PC-3 (cell line): Measurements from ENCODE around the gene CHCHD2. TPM values are rescaled to one million over a fixed set of nuclear protein-coding genes. Genes with fewer than 3 reads are reported as not detected.
"Not testable (repeated sequence)": the region's sequence is repeated elsewhere in the genome, so short reads cannot be mapped to it uniquely, and the experiment has no call there.

Source experiments
- ATAC-seq: fragments of 200-7000 bp; cut with Tn5 transposase; 2 replicates; pipeline ENCODE4 v1.9.1; 2020; ENCODE audit warnings: mild to moderate bottlenecking, moderate library complexity
- BruUV-seq: library from RNA; stranded (reverse); fragments of 400-500 nt; replicated peaks from 2 replicates; lab custom pipeline; 2021; lab: Mats Ljungman, UMichigan
- CTCF ChIA-PET: fragments of 300-600 bp; sonication (Branson Sonifier 250); formaldehyde crosslinking; loops from one replicate; lab custom pipeline; 2022; ENCODE audit warnings: antibody characterized with exemption; lab: Charles Lee
- POLR2A ChIA-PET: fragments of 300-600 bp; sonication (Branson Sonifier 250); formaldehyde crosslinking; loops from one replicate; lab custom pipeline; 2022; ENCODE audit warnings: antibody characterized with exemption; ENCODE audit not compliant: unreplicated experiment; lab: Charles Lee
- DNase-seq: peaks from one replicate; pipeline ENCODE4 v3.0.0-alpha.2; 2015
- H2AFZ ChIP-seq: fragments of 300-600 bp; sonication (generic); 2 replicates; pipeline ENCODE4 v1.6.0; 2016; ENCODE audit warnings: antibody characterized with exemption, low read length
- H3F3A ChIP-seq: fragments of 300-600 bp; sonication (generic); one replicate; pipeline ENCODE4 v1.6.0; 2017; ENCODE audit warnings: antibody characterized with exemption, low read length, control low read depth, mild to moderate bottlenecking; ENCODE audit not compliant: unreplicated experiment
- H3K27ac ChIP-seq: fragments of 300-600 bp; sonication (generic); 2 replicates; pipeline ENCODE4 v1.5.1; 2016; ENCODE audit warnings: mild to moderate bottlenecking, low read length
- H3K27me3 ChIP-seq: fragments of 300-600 bp; sonication (generic); 2 replicates; pipeline ENCODE4 v1.6.1; 2016; ENCODE audit warnings: low read length, mixed read lengths
- H3K36me3 ChIP-seq: fragments of 300-600 bp; sonication (generic); 2 replicates; pipeline ENCODE4 v1.6.1; 2016; ENCODE audit warnings: low read depth, mixed run types, low read length, mixed read lengths
- H3K4me1 ChIP-seq: fragments of 300-600 bp; sonication (generic); 2 replicates; pipeline ENCODE4 v1.5.1; 2016; ENCODE audit warnings: low read length; ENCODE audit not compliant: insufficient read depth
- H3K4me2 ChIP-seq: fragments of 300-600 bp; sonication (generic); 2 replicates; pipeline ENCODE4 v1.6.0; 2016; ENCODE audit warnings: low read length
- H3K4me3 ChIP-seq: fragments of 300-600 bp; sonication (generic); 2 replicates; pipeline ENCODE4 v1.5.1; 2016; ENCODE audit warnings: mild to moderate bottlenecking, low read length, mixed read lengths
- H3K79me2 ChIP-seq: fragments of 300-600 bp; sonication (generic); 2 replicates; pipeline ENCODE4 v1.6.1; 2017; ENCODE audit warnings: low read length, mixed read lengths
- H3K9ac ChIP-seq: fragments of 300-600 bp; sonication (generic); 2 replicates; pipeline ENCODE4 v1.6.0; 2016; ENCODE audit warnings: mild to moderate bottlenecking, low read length
- H3K9me2 ChIP-seq: fragments of 300-600 bp; sonication (generic); replicated peaks from 2 replicates; pipeline ENCODE4 v1.6.1; 2016; ENCODE audit warnings: mixed run types, low read length, mixed read lengths
- H3K9me3 ChIP-seq: fragments of 300-600 bp; sonication (generic); 2 replicates; pipeline ENCODE4 v1.6.1; 2016; ENCODE audit warnings: low read length, mixed read lengths
- H4K20me1 ChIP-seq: fragments of 300-600 bp; sonication (generic); 2 replicates; pipeline ENCODE4 v1.6.1; 2016; ENCODE audit warnings: low read length, mixed read lengths
- EZH2 ChIP-seq: fragments of 300-600 bp; sonication (generic); IDR thresholded peaks from one replicate; pipeline ENCODE4 v1.6.1; 2017; ENCODE audit warnings: antibody characterized with exemption, mild to moderate bottlenecking, low read length; ENCODE audit not compliant: unreplicated experiment
- EZH2phosphoT487 ChIP-seq: fragments of 300-600 bp; sonication (generic); IDR thresholded peaks from 2 replicates; pipeline ENCODE4 v1.6.1; 2018; ENCODE audit warnings: mild to moderate bottlenecking, antibody characterized with exemption, low read length, borderline replicate concordance
- intact Hi-C: fragments of 100-400 bp; cut with micrococcal nuclease; formaldehyde crosslinking; loops from 2 replicates; pipeline ENCODE4 v1.9.0; 2023
- total RNA-seq: library from RNA; depleted of rRNA; stranded (reverse); fragments of >200 nt; gene quantifications from 2 replicates; pipeline ENCODE4 v1.2.3, GENCODE V29; 2014
- TF ChIP-seq, protein P1 (sequence below): fragments of 300-600 bp; sonication (generic); conservative IDR thresholded peaks from 2 replicates; pipeline ENCODE4 v1.5.1; 2017; ENCODE audit warnings: antibody characterized with exemption, low read depth, mild to moderate bottlenecking, low read length

Gene CHCHD2
- total RNA-seq, 1 experiment from 2014 or later, result 578 TPM

DNA sequence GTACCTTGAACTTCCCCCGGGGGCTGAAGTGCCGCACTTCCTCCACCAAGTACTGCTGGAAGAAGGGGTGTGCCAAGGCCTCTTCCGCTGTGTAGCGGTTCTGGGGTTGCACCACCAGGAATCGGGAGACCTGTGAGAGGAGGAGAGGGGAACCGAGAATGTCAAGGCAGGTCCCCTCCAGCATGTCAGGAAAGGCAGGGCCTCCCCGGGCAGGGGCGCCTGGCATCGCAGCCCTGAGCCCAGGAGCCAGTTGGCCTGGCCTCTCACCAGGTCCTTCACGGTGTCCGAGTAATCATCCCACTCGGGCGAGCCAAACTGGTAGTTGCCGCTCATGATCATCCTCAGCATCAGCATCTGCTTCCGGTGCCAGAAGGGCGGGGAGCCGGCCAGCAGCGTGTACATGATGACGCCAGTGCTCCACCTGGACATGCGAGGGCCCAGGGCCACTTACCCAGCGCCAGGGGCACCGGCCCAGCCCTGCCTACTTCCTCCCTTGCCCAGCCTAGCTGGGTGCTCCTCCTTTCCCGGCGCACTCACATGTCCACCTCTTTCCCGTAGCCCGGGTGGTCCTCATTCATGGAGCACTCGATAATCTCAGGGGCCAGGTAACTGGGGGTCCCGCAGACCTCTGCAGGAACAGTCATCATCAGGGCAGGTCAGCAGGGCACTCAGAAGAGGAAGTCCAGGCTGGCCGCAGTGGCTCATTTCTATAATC lies 24.5 kb downstream of the CHCHD2 start:
- Histone ChIP-seq H3K27ac (no peak overlapping the region), H3K27me3 (no peaks in the 10 kb centered on the region), H2AFZ (no peak overlapping the region), H3K36me3 (no peaks in the 10 kb centered on the region; the same call in 1 of the 2 replicates), H3K4me2 (no peak overlapping the region), H3K9me3 (no peaks in the 10 kb centered on the region), H4K20me1 (no peaks in the 10 kb centered on the region), H3K79me2 (no peaks in the 10 kb centered on the region), H3K4me3 (no peak overlapping the region), H3F3A (no peaks in the 10 kb centered on the region), H3K9me2 (no peaks in the 10 kb centered on the region), H3K9ac (no peak overlapping the region), H3K4me1 (peaks cover under 1% of the 10 kb centered on the region; the same call in 1 of the 2 replicates)
- BruUV-seq, result no TSS peak
- ATAC-seq (no peak), DNase-seq (no peak)
- TF ChIP-seq EZH2phosphoT487, result no peak
- TF ChIP-seq, protein P1, sequence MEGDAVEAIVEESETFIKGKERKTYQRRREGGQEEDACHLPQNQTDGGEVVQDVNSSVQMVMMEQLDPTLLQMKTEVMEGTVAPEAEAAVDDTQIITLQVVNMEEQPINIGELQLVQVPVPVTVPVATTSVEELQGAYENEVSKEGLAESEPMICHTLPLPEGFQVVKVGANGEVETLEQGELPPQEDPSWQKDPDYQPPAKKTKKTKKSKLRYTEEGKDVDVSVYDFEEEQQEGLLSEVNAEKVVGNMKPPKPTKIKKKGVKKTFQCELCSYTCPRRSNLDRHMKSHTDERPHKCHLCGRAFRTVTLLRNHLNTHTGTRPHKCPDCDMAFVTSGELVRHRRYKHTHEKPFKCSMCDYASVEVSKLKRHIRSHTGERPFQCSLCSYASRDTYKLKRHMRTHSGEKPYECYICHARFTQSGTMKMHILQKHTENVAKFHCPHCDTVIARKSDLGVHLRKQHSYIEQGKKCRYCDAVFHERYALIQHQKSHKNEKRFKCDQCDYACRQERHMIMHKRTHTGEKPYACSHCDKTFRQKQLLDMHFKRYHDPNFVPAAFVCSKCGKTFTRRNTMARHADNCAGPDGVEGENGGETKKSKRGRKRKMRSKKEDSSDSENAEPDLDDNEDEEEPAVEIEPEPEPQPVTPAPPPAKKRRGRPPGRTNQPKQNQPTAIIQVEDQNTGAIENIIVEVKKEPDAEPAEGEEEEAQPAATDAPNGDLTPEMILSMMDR, result no peak
- no peak for TF ChIP-seq EZH2
- ChIA-PET POLR2A (no interaction called here), CTCF (no interaction called here)
- intact Hi-C loops, result no loop called here

DNA sequence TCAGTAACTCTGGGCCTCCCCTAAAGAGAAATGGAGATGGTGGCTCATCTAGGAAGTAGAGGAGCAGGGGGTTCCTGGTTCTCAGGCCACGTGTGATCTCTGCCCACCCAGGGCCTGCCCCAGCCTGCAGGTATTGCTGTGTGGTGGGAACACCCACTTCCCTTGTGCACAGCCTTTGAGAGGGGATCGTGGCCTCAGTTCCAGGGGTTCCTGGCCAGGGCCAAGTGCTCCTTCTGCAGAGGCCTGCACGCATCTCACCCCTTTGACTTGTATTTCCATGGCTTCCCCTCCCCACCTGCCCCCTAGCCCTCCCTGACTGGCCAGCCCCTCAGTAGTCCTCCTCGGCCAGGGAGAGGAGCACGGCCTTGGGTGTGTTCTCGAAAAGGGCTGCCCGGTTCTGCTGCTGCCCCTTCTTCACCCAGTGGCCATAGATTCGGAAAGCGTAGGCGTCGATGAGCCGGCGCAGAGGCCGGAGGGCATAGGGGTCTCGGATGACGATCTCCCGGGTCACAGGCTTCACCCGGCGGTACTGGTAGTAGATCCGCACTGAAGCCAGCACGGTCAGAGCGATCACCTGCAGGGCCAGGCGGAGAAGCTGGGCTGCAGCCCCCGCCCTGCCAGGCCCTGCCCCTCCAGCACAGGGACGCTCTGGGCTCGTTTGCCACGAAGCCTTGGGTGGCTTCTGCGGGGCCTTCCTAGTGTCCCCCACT lies 25.4 kb downstream of the CHCHD2 start:
- ATAC-seq, H3K9ac ChIP-seq, H2AFZ ChIP-seq, POLR2A ChIA-PET, H3K79me2 ChIP-seq, DNase-seq, BruUV-seq, H3K9me3 ChIP-seq, intact Hi-C loops, H3K27me3 ChIP-seq, H3K9me2 ChIP-seq, H3K4me3 ChIP-seq, H4K20me1 ChIP-seq, H3K4me1 ChIP-seq, CTCF ChIA-PET, H3K4me2 ChIP-seq, H3F3A ChIP-seq, H3K27ac ChIP-seq, H3K36me3 ChIP-seq: not testable (repeated sequence)

DNA sequence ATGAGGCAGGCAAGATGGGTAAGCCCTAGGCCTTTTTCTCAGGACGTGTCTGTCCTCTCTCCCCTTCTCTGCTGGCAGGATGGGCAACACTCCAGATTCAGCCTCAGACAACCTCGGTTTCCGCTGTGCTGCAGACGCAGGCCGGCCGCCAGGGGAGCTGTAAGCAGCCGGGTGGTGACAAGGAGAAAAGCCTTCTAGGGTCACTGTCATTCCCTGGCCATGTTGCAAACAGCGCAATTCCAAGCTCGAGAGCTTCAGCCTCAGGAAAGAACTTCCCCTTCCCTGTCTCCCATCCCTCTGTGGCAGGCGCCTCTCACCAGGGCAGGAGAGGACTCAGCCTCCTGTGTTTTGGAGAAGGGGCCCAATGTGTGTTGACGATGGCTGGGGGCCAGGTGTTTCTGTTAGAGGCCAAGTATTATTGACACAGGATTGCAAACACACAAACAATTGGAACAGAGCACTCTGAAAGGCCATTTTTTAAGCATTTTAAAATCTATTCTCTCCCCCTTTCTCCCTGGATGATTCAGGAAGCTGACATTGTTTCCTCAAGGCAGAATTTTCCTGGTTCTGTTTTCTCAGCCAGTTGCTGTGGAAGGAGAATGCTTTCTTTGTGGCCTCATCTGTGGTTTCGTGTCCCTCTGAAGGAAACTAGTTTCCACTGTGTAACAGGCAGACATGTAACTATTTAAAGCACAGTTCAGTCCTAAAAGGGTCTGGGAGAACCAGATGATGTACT lies 26.7 kb downstream of the CHCHD2 start:
- H3K9ac ChIP-seq, result no peak overlapping the region
- H2AFZ ChIP-seq, result no peak overlapping the region
- H3K27ac ChIP-seq, result no peak overlapping the region
- no peaks in the 10 kb centered on the region for H4K20me1 ChIP-seq
- peaks cover 4% of the 10 kb centered on the region for H3K4me1 ChIP-seq
- H3K36me3 ChIP-seq, result no peaks in the 10 kb centered on the region; the same call in 1 of the 2 replicates
- H3K27me3 ChIP-seq, result no peaks in the 10 kb centered on the region
- ChIA-PET CTCF (interaction anchor here (0.6 kb wide), 1 partner anchor 42 kb away, joined by 6 read pairs; no protein-coding TSS in a partner anchor), POLR2A (no interaction called here)
- ATAC-seq, result peak; percentile 44
- peak; percentile 41 for DNase-seq
- intact Hi-C loops, result no loop called here
- H3F3A ChIP-seq, result no peaks in the 10 kb centered on the region
- H3K4me2 ChIP-seq, result no peak overlapping the region
- H3K79me2 ChIP-seq, result no peaks in the 10 kb centered on the region
- no peaks in the 10 kb centered on the region for H3K9me3 ChIP-seq
- no peak overlapping the region for H3K4me3 ChIP-seq
- TF ChIP-seq EZH2phosphoT487, result no peak
- TF ChIP-seq, protein P1, result peak; percentile 50
- no peaks in the 10 kb centered on the region for H3K9me2 ChIP-seq
- BruUV-seq, result TSS peak; percentile 47
